ENCODE data around the gene MFAP1.
"Not testable (repeated sequence)": the region's sequence is repeated elsewhere in the genome, so short reads cannot be mapped to it uniquely, and the experiment has no call there.

The MFAP1 gene

GRCh38 chr15:43825305-43825704 is 815 bp upstream of the MFAP1 start:
- H3K4me3 ChIP-seq (ENCODE audit: insufficient read depth, low read depth, low read length); H3K4me1 ChIP-seq (ENCODE audit: control insufficient read depth, insufficient read depth, low read length); H3K27ac ChIP-seq (ENCODE audit: insufficient read depth, low read depth, low read length, poor library complexity, severe bottlenecking); H3K36me3 ChIP-seq (ENCODE audit: control insufficient read depth, insufficient read depth, low read length); H3K9me3 ChIP-seq (ENCODE audit: control insufficient read depth, low read length); H3K27me3 ChIP-seq (ENCODE audit: control insufficient read depth, insufficient read depth, low read length, poor library complexity, severe bottlenecking): not testable (repeated sequence)
- 91 to 94% methylated on average over 11 of the region's 11 CpGs for WGBS, 2 experiments

DNA sequence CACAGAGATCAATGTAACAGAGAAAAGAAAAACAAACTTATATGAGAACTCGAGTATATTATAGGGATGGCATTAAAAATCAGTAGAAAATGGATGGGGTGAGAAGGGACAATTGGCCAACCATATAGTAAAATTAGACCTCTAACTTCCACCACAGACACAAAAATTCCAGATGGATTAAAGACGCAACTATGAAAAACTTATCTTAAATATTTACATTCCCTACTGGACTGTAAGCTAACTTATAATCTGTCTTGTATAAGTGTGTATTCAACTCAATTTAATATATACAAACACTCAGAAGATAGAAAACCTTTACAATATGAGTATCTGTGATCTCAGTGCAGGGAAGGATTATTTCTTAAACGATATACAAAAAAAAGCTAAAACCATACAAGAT is 3.0 kb downstream of the MFAP1 start:
- Histone ChIP-seq H3K4me3 (ENCODE audit: insufficient read depth, low read depth, low read length) (no peak overlapping the region), H3K36me3 (ENCODE audit: control insufficient read depth, insufficient read depth, low read length) (peaks cover 6% of the 10 kb centered on the region), H3K27ac (ENCODE audit: insufficient read depth, low read depth, low read length, poor library complexity, severe bottlenecking) (no peak overlapping the region), H3K4me1 (ENCODE audit: control insufficient read depth, insufficient read depth, low read length) (peaks cover 6% of the 10 kb centered on the region), H3K27me3 (ENCODE audit: control insufficient read depth, insufficient read depth, low read length, poor library complexity, severe bottlenecking) (no peaks in the 10 kb centered on the region), H3K9me3 (ENCODE audit: control insufficient read depth, low read length) (no peaks in the 10 kb centered on the region)
- WGBS, 2 experiments = 80 to 100% methylated on average over 1 of the region's 3 CpGs

DNA sequence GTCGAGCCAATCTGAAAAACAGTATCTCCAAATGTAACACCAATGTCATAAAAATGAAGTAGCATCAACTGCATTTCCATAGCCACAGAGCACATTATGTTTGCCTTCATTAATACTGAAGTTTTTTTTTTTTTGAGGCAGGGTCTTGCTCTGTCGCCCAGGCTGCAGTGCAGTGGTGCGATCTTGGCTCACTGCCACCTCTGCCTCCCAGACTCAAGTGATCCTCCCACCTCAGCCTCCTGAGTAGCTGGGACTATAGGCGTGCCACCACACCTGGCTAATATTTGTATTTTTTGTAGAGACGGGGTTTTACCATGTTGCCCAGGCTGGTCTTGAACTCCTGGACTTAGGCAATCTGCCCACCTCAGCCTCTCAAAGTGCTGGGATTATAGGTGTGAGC is 9.4 kb downstream of the MFAP1 start:
- H3K36me3 ChIP-seq (ENCODE audit: control insufficient read depth, insufficient read depth, low read length) = peaks cover 44% of the 10 kb centered on the region
- WGBS, 2 experiments = 90 to 93% methylated on average over 5 of the region's 5 CpGs

GRCh38 chr15:43808960-43809678 is 15.4 kb downstream of the MFAP1 start:
- H3K4me1 ChIP-seq (ENCODE audit: control insufficient read depth, insufficient read depth, low read length) = no peaks in the 10 kb centered on the region

More for the DNA sequence above, 9.4 kb downstream of the MFAP1 start:
- not testable (repeated sequence) for H3K9me3 ChIP-seq (ENCODE audit: control insufficient read depth, low read length); H3K4me3 ChIP-seq (ENCODE audit: insufficient read depth, low read depth, low read length); H3K27ac ChIP-seq (ENCODE audit: insufficient read depth, low read depth, low read length, poor library complexity, severe bottlenecking); H3K4me1 ChIP-seq (ENCODE audit: control insufficient read depth, insufficient read depth, low read length); H3K27me3 ChIP-seq (ENCODE audit: control insufficient read depth, insufficient read depth, low read length, poor library complexity, severe bottlenecking)

GRCh38 chr15:43808435-43808950 is 16.0 kb downstream of the MFAP1 start:
- Histone ChIP-seq H3K36me3 (ENCODE audit: control insufficient read depth, insufficient read depth, low read length) (peaks cover 77% of the 10 kb centered on the region), H3K4me3 (ENCODE audit: insufficient read depth, low read depth, low read length) (no peak overlapping the region), H3K27ac (ENCODE audit: insufficient read depth, low read depth, low read length, poor library complexity, severe bottlenecking) (no peak overlapping the region), H3K4me1 (ENCODE audit: control insufficient read depth, insufficient read depth, low read length) (no peaks in the 10 kb centered on the region), H3K9me3 (ENCODE audit: control insufficient read depth, low read length) (no peaks in the 10 kb centered on the region), H3K27me3 (ENCODE audit: control insufficient read depth, insufficient read depth, low read length, poor library complexity, severe bottlenecking) (no peaks in the 10 kb centered on the region)
- WGBS, 2 experiments = 96 to 97% methylated on average over 4 to 5 of the region's 5 CpGs

More at GRCh38 chr15:43808960-43809678, 15.4 kb downstream of the MFAP1 start:
- no peaks in the 10 kb centered on the region for H3K9me3 ChIP-seq (ENCODE audit: control insufficient read depth, low read length)
- WGBS, 2 experiments = 96 to 97% methylated on average over 6 of the region's 6 CpGs
- H3K4me3 ChIP-seq (ENCODE audit: insufficient read depth, low read depth, low read length) = no peak overlapping the region
- peaks cover 76% of the 10 kb centered on the region for H3K36me3 ChIP-seq (ENCODE audit: control insufficient read depth, insufficient read depth, low read length)
- no peak overlapping the region for H3K27ac ChIP-seq (ENCODE audit: insufficient read depth, low read depth, low read length, poor library complexity, severe bottlenecking)
- H3K27me3 ChIP-seq (ENCODE audit: control insufficient read depth, insufficient read depth, low read length, poor library complexity, severe bottlenecking) = no peaks in the 10 kb centered on the region

- not testable (repeated sequence) for H3K27ac ChIP-seq (ENCODE audit: insufficient read depth, low read depth, low read length, poor library complexity, severe bottlenecking); H3K4me3 ChIP-seq (ENCODE audit: insufficient read depth, low read depth, low read length); H3K27me3 ChIP-seq (ENCODE audit: control insufficient read depth, insufficient read depth, low read length, poor library complexity, severe bottlenecking); H3K4me1 ChIP-seq (ENCODE audit: control insufficient read depth, insufficient read depth, low read length); H3K9me3 ChIP-seq (ENCODE audit: control insufficient read depth, low read length)
- peaks cover 43% of the 10 kb centered on the region for H3K36me3 ChIP-seq (ENCODE audit: control insufficient read depth, insufficient read depth, low read length)
- 93 to 94% methylated on average over 7 of the region's 7 CpGs for WGBS, 2 experiments
Measured at GRCh38 chr15:43802676-43803075, 21.8 kb downstream of the MFAP1 start.

GRCh38 chr15:43800286-43801141 is 24.0 kb downstream of the MFAP1 start, which contains the start of gene HYPK:
Gene HYPK, plus strand, starts transcription at chr15:43800599. Its CDS starts 24 bp downstream, at chr15:43800623.
- peak within 1 kb of the TSS; percentile 71 for H3K4me3 ChIP-seq (ENCODE audit: insufficient read depth, low read depth, low read length)
- H3K9me3 ChIP-seq (ENCODE audit: control insufficient read depth, low read length) = no peaks in the 10 kb centered on the region
- WGBS, 2 experiments = 15% methylated on average over 44 of the region's 44 CpGs
- peaks cover 29% of the 10 kb centered on the region for H3K36me3 ChIP-seq (ENCODE audit: control insufficient read depth, insufficient read depth, low read length)
- no peaks in the 10 kb centered on the region for H3K27me3 ChIP-seq (ENCODE audit: control insufficient read depth, insufficient read depth, low read length, poor library complexity, severe bottlenecking)
- peaks cover 6% of the 10 kb centered on the region for H3K4me1 ChIP-seq (ENCODE audit: control insufficient read depth, insufficient read depth, low read length)
- peak within 1 kb of the TSS; percentile 78 for H3K27ac ChIP-seq (ENCODE audit: insufficient read depth, low read depth, low read length, poor library complexity, severe bottlenecking)

DNA sequence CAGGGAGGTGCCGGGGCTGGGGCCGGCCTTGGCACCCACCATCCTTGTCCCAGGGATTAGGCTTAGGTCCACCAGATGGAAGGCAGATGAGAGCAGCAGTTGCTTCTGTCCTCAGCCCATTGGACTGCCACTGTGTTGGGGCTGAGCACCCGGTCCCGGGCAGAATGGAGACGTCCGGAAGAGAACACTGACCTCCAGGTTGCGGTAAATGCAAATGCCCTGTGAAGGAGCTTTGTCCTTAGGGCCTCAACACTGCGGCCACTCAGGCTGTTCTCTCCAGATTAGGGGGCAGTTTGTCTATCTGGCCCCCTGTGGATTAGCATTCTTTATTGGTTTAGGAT is 24.6 kb downstream of the MFAP1 start, which contains the start of gene SERINC4:
TSS of gene SERINC4 (minus strand) at position 276 of the 341 bp plus-strand sequence. CDS start at position 42, 234 bp downstream.
- Histone ChIP-seq H3K36me3 (ENCODE audit: control insufficient read depth, insufficient read depth, low read length) (peaks cover 24% of the 10 kb centered on the region), H3K27me3 (ENCODE audit: control insufficient read depth, insufficient read depth, low read length, poor library complexity, severe bottlenecking) (no peaks in the 10 kb centered on the region), H3K4me1 (ENCODE audit: control insufficient read depth, insufficient read depth, low read length) (peaks cover 9% of the 10 kb centered on the region), H3K27ac (ENCODE audit: insufficient read depth, low read depth, low read length, poor library complexity, severe bottlenecking) (peak within 1 kb of the TSS; percentile 78), H3K9me3 (ENCODE audit: control insufficient read depth, low read length) (no peaks in the 10 kb centered on the region), H3K4me3 (ENCODE audit: insufficient read depth, low read depth, low read length) (peak within 1 kb of the TSS; percentile 71)
- 94 to 95% methylated on average over 8 of the region's 8 CpGs for WGBS, 2 experiments

GRCh38 chr15:43799209-43799944 is 25.1 kb downstream of the MFAP1 start:
- Histone ChIP-seq H3K9me3 (ENCODE audit: control insufficient read depth, low read length) (no peaks in the 10 kb centered on the region), H3K27ac (ENCODE audit: insufficient read depth, low read depth, low read length, poor library complexity, severe bottlenecking) (peak overlapping the region; percentile 78), H3K4me3 (ENCODE audit: insufficient read depth, low read depth, low read length) (no peak overlapping the region), H3K27me3 (ENCODE audit: control insufficient read depth, insufficient read depth, low read length, poor library complexity, severe bottlenecking) (no peaks in the 10 kb centered on the region), H3K36me3 (ENCODE audit: control insufficient read depth, insufficient read depth, low read length) (peaks cover 18% of the 10 kb centered on the region), H3K4me1 (ENCODE audit: control insufficient read depth, insufficient read depth, low read length) (peaks cover 9% of the 10 kb centered on the region)
- WGBS, 2 experiments = 89 to 92% methylated on average over 15 to 16 of the region's 16 CpGs
